ENCODE data around the gene C10orf120. TPM values are rescaled to one million over a fixed set of nuclear protein-coding genes. Genes with fewer than 3 reads are reported as not detected.

C10orf120 gene
- total and polyA plus RNA-seq, 10 donors, result not detected

GRCh38 chr10:122725006-122725405, 25.4 kb upstream of the C10orf120 start:
- intact Hi-C loops (cut with DNase I; ENCODE audit: low total_unique reads), result no loop called here
- DNase-seq, result no peak
- no peak for TF ChIP-seq POLR2A (IDR thresholded peaks at IDR 0.05)
- TF ChIP-seq POLR2AphosphoS5 (IDR thresholded peaks at IDR 0.05), result no peak
- no peak for TF ChIP-seq CTCF (IDR thresholded peaks at IDR 0.05 in 8 of 11, conservative IDR thresholded peaks at IDR 0.05 in 3 of 11)
- Histone ChIP-seq H3K9me3 (no peaks in the 10 kb centered on the region), H3K27me3 (replicated peaks in 1 of 7) (peaks cover 0 to 37% (median 0%) of the 10 kb centered on the region in 7 donors), H3K27ac (no peak overlapping the region), H3K4me1 (no peaks in the 10 kb centered on the region), H3K4me3 (no peak overlapping the region), H3K36me3 (no peaks in the 10 kb centered on the region)
- 75 to 98% (median 88%) methylated on average over 1 of the region's 1 CpG for WGBS, 5 donors

GRCh38 chr10:122721111-122721510, 21.5 kb upstream of the C10orf120 start:
- Histone ChIP-seq H3K4me1 (no peaks in the 10 kb centered on the region), H3K27me3 (replicated peaks in 1 of 7) (peaks cover 0 to 26% (median 0%) of the 10 kb centered on the region in 7 donors), H3K4me3 (no peak overlapping the region), H3K9me3 (no peaks in the 10 kb centered on the region), H3K27ac (no peak overlapping the region), H3K36me3 (no peaks in the 10 kb centered on the region)
- intact Hi-C loops (cut with DNase I; ENCODE audit: low total_unique reads), result no loop called here
- no peak for DNase-seq
- no peak for TF ChIP-seq POLR2AphosphoS5 (IDR thresholded peaks at IDR 0.05)
- TF ChIP-seq POLR2A (IDR thresholded peaks at IDR 0.05), result no peak
- TF ChIP-seq CTCF (IDR thresholded peaks at IDR 0.05 in 8 of 11, conservative IDR thresholded peaks at IDR 0.05 in 3 of 11), result no peak
- WGBS, 5 donors, result 85 to 90% (median 89%) methylated on average over 3 of the region's 3 CpGs

GRCh38 chr10:122716025-122716424, 16.4 kb upstream of the C10orf120 start:
- 74 to 87% (median 84%) methylated on average over 2 of the region's 2 CpGs for WGBS, 5 donors
- intact Hi-C loops (cut with DNase I; ENCODE audit: low total_unique reads), result no loop called here
- Histone ChIP-seq H3K27me3 (replicated peaks in 1 of 7) (peaks cover 0 to 60% (median 0%) of the 10 kb centered on the region in 7 donors), H3K4me3 (no peak overlapping the region), H3K36me3 (no peaks in the 10 kb centered on the region), H3K9me3 (no peaks in the 10 kb centered on the region), H3K27ac (no peak overlapping the region), H3K4me1 (no peaks in the 10 kb centered on the region)
- TF ChIP-seq CTCF (IDR thresholded peaks at IDR 0.05 in 8 of 11, conservative IDR thresholded peaks at IDR 0.05 in 3 of 11) (no peak), POLR2A (IDR thresholded peaks at IDR 0.05) (no peak), POLR2AphosphoS5 (IDR thresholded peaks at IDR 0.05) (no peak)
- DNase-seq, result no peak

- intact Hi-C loops (cut with DNase I; ENCODE audit: low total_unique reads), result no loop called here
- Histone ChIP-seq H3K27ac (no peak overlapping the region), H3K36me3 (no peaks in the 10 kb centered on the region), H3K4me1 (no peaks in the 10 kb centered on the region), H3K27me3 (replicated peaks in 1 of 7) (peaks cover 0 to 65% (median 0%) of the 10 kb centered on the region in 7 donors), H3K4me3 (no peak overlapping the region), H3K9me3 (no peaks in the 10 kb centered on the region)
- no peak for DNase-seq
- WGBS, 5 donors, result 69 to 75% (median 73%) methylated on average over 7 to 9 of the region's 9 CpGs
- TF ChIP-seq CTCF (IDR thresholded peaks at IDR 0.05 in 8 of 11, conservative IDR thresholded peaks at IDR 0.05 in 3 of 11) (no peak), POLR2A (IDR thresholded peaks at IDR 0.05) (no peak), POLR2AphosphoS5 (IDR thresholded peaks at IDR 0.05) (no peak)
Observed at GRCh38 chr10:122715576-122715975, 15.9 kb upstream of the C10orf120 start.
